ENCODE measurements around the gene ASB18. TPM values are rescaled to one million over a fixed set of nuclear protein-coding genes. Genes with fewer than 3 reads are reported as not detected.

The ASB18 gene
- total and polyA plus RNA-seq, 2 of the 4 experiments (the other 2 are of a cell fraction), result not detected

DNA sequence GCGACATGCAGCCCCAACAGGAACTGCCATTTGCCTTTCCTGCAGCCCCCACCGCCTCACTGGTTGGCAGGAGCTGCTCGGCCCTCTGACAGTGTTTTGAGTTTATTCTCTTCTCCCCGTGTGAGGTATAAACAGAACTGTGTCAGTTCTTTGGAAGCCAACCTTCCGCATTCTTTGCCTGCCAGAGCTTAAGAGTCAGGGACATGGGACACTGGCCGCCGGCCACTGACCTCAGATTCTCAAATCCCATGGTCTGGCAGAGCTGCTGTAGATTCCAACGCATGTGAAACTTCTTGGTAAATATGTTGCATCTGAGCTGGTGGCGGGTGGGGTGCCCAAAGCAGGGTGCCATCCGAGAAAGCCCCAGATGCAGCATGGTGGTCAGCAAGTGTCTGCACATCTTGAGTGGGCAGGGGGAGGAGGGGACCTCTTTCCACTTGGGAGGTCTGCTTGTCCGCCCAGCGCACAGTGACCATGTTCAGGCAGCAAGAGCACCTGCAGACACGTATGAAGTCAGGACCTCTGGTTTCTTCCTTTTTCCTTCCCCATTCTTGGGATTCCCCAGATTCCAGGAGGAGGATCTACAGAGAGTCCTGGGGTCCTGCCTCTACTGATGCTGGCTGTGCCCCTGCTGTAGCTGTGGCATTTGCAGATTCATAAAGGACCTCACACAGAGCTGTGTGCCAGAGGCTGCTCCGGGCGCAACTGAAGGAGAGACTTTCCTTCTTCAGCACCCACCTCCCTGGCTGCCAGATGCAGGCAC lies 23.8 kb downstream of the ASB18 start (continued):
- TF ChIP-seq CEBPB (IDR thresholded peaks at IDR 0.05; ENCODE audit: low read depth, low read length), result no peak

DNA sequence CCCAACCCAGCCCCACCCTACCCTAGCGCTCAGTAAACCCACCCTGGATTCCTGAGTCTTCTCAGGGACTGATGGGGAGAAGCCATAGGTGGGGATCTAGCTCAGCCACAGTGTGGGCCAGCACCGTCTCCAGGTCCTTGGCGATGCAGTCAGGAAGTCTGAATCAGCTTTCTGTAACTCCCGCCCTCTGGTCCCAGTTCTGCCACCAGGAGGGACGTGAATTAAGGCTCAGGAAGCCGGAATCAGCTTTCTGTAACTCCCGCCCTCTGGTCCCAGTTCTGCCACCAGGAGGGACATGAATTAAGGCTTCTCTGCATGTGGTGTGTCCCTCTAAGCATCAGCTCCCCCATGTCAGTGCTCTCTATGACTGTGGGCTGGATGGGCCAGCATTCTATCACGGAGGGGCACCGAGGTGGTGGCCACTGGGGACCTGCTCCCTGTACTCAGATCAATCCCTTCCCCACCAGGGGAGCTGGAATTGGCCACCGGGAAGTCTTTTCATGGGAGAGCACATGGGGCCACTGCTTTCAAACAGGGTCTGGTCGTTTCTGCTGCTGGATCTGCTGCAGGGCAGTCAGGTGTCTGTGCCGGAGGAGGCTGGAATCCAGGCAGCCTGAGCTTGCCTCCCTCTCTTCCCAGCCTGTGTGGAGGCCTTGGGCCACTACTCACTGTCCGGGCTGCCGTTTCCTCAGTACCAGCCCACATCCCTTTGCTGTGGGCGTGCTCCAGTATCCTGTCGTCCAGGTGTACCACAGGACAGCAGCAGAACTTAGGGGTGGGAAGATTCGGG lies 24.7 kb downstream of the ASB18 start:
- Histone ChIP-seq H3K14ac (replicated peaks; ENCODE audit: low read depth, low read length) (no peak overlapping the region), H4K8ac (ENCODE audit: low read depth in 2 of 2, low read length in 2 of 2) (peak overlapping the region in 1 of 2 experiments; percentile 39; a peak in 1 of 4 replicates), H3K36me3 (ENCODE audit: control insufficient read depth, insufficient read depth, low read length) (no peaks in the 10 kb centered on the region), H3K4me1 (ENCODE audit: control insufficient read depth, insufficient read depth, low read length) (peaks cover 13% of the 10 kb centered on the region), H3K23ac (ENCODE audit: low read depth, low read length) (no peak overlapping the region), H3K9ac (ENCODE audit: low read depth, low read length) (no peak overlapping the region), H3K9me1 (ENCODE audit: insufficient read depth, low read length) (no peaks in the 10 kb centered on the region), H2AK9ac (replicated peaks; ENCODE audit: low read depth, low read length, poor library complexity) (no peak overlapping the region), H3K27me3 (ENCODE audit: control insufficient read depth, insufficient read depth, low read length) (peaks cover 36% of the 10 kb centered on the region), H4K91ac (ENCODE audit: insufficient read depth, low read depth, low read length) (peak overlapping the region; percentile 41; the same call in 1 of the 2 replicates), H3K9me3 (ENCODE audit: control insufficient read depth, insufficient read depth, low read length) (no peaks in the 10 kb centered on the region; the same call in 1 of the 2 replicates), H3K56ac (ENCODE audit: extremely low read depth, insufficient read depth, low read length) (no peak overlapping the region), H3K4me3 (ENCODE audit: insufficient read depth, low read depth, low read length) (no peak overlapping the region), H2AFZ (replicated peaks; ENCODE audit: low read length, poor library complexity) (peak overlapping the region; percentile 52), H2BK15ac (ENCODE audit: low read depth, low read length) (peak overlapping the region; percentile 7; the same call in 1 of the 3 replicates), H2BK20ac (ENCODE audit: low read depth, low read length) (peak overlapping the region; percentile 77; the same call in 1 of the 2 replicates), H2AK5ac (ENCODE audit: low read depth, low read length) (peak overlapping the region; percentile 24; the same call in 1 of the 2 replicates), H3K4me2 (ENCODE audit: low read depth, low read length) (peak overlapping the region; percentile 1; the same call in 1 of the 2 replicates), H2BK120ac (ENCODE audit: low read depth, low read length) (peak overlapping the region; percentile 81), H4K5ac (ENCODE audit: low read depth, low read length) (no peak overlapping the region; the same call in 1 of the 2 replicates), H4K20me1 (ENCODE audit: insufficient read depth, low read length) (no peaks in the 10 kb centered on the region), H3K4ac (ENCODE audit: low read depth, low read length) (peak overlapping the region; percentile 69), H3K79me1 (ENCODE audit: low read depth in 1 of 2, low read length in 2 of 2) (no peaks in the 10 kb centered on the region), H3K27ac (ENCODE audit: insufficient read depth, low read length) (no peak overlapping the region), H3K18ac (ENCODE audit: low read depth, low read length) (peak overlapping the region; percentile 22; the same call in 1 of the 2 replicates), H2BK5ac (ENCODE audit: low read depth, low read length, poor library complexity, severe bottlenecking) (peak overlapping the region; percentile 77)
- no TSS peak for BruUV-seq (replicated peaks)
- dilution Hi-C loops (cut with HindIII; ENCODE audit: low sequenced_read_pairs, unreplicated experiment) (no loop called here), in situ Hi-C loops (cut with MboI; ENCODE audit: low sequenced_read_pairs) (no loop called here), intact Hi-C loops (cut with micrococcal nuclease) (no loop called here)
- ChIA-PET POLR2A (ENCODE audit: unreplicated experiment) (no interaction called here), CTCF (interaction anchor here (2.0 kb wide), 1 partner anchor 39 kb away, joined by 4 read pairs; no protein-coding TSS in a partner anchor)
- no peak for TF ChIP-seq RAD21 (IDR thresholded peaks at IDR 0.05; ENCODE audit: low read length)
- TF ChIP-seq NFE2L2 (IDR thresholded peaks at IDR 0.05; ENCODE audit: low read depth, low read length), result no peak
- TF ChIP-seq RFX5 (IDR thresholded peaks at IDR 0.05; ENCODE audit: low read depth, low read length), result no peak
- no peak for TF ChIP-seq MAFK (IDR thresholded peaks at IDR 0.05; ENCODE audit: low read depth, low read length)
- ATAC-seq (ENCODE audit: low read depth) (no peak), DNase-seq (no peak)
- WGBS, 2 experiments (ENCODE audit: extremely low coverage in 2 of 2, insufficient read length in 1 of 2), result 58% methylated on average over 3 of the region's 17 CpGs; no CpG with 5 or more reads in 1 of the 2 experiments
